NCI-H1092 (cell line): ENCODE measurements around the gene TIAM1.

ENCODE experiments used
- DNase-seq: peaks from one replicate; lab custom pipeline; 2025; lab: John Stamatoyannopoulos, UW

TIAM1 gene

DNA sequence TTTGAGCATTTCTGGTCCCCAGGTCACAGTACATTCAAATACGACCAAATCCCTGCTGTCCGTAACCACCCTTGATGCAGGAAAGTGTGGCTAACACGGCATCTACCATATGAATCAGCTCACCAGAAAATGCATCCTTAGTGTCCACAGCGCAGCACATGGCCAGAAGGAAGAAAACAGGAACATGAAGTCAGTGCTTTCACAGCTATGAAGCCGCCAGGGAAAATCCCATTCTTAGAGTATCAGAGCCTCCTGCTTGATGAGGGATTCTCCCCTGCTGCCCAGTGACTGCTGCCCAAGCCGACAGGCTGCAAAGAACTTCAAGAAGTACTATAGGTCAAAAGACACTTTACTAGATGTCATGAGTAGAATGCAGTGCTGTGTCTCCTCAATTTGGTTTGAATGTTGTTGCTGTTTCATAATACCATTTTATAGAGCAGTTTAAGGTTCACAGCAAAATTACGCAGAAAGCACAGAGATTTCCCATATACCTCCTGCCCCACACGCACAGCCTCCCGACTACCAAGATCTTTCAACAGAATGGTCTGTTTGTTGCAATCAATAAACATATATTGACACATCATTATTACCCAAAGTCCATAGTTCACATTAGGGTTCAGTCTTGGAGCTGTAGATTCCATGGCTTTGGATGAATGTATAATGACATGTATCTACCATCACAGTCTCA, 14.5 kb downstream of the TIAM1 start:
- DNase-seq = no peak

- DNase-seq = no peak
Measured at GRCh38 chr21:31326522-31327242, 17.4 kb downstream of the TIAM1 start.

- no peak for DNase-seq
Measured at GRCh38 chr21:31318971-31319370, 25.1 kb downstream of the TIAM1 start.

GRCh38 chr21:31317688-31318087, 26.4 kb downstream of the TIAM1 start:
- DNase-seq = no peak

DNA sequence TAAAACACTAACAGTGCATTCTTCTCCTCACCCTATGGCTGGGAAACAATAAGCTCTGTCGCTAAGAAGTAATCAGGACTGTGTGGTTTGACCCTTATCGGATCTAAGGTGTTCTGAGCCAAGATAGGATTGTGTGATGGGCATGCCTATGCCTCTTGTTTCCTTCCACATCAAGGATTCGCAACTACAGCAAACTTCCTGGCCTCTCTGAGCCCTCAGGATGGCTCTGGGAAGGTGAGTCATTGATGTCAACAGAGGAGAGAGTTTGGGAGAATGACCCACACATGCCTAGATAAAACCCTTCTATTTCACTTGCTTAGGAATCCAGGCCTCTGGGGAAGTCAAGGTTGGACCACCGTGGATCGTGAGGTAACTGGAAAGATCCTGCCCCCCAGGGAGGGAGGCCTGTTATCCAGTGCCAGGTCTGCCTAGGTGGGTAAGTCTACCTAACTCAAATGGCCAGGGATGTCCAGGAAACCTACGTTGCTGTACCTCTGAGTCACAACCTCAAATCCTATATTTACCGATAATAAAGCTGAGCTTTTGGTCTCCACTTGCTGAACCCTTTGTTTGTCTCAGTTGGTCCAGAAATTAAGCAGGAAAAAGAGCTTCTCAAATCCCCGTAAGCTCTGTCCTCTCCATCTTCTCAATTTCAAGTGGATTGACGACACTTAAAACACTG, 27.4 kb downstream of the TIAM1 start:
- no peak for DNase-seq

DNA sequence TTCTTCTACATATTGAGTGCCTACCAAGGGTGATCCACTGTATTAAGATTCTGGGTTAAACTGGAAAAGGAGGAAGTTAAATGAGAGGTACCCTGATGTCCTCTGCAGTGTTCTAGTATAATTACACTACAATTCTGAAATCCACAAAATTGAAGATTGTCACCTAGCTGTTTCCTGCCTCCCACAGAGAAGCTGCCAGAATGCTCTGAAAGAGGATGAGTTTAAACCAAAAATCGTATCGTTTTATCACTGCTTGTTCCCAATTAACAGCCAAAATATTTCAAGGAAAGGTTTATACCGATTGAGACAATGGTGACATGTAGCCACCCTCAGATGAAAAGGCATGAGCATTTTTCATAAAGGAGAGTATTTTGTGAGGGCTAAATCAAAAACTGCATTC, 28.0 kb downstream of the TIAM1 start:
- no peak for DNase-seq

DNA sequence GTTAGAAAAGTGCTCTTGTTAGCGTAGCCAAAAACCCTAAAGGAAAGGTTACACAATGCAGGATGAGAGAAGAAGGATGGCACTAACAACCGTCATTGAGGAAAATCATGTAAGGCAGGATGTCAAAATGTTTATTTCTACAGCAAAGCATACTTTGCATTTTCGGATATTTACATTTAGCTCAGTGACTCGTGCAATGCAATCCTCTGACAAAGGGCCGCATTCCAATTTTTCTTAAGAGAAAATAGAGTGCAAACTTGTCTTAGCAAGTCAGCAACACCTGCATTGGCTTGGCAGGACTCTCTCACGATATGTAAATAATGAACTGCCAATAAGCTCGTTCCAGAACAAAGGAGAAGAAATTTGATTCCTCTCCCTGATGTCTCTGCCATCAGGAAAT, 33.3 kb downstream of the TIAM1 start:
- DNase-seq = peak; percentile 37

DNA sequence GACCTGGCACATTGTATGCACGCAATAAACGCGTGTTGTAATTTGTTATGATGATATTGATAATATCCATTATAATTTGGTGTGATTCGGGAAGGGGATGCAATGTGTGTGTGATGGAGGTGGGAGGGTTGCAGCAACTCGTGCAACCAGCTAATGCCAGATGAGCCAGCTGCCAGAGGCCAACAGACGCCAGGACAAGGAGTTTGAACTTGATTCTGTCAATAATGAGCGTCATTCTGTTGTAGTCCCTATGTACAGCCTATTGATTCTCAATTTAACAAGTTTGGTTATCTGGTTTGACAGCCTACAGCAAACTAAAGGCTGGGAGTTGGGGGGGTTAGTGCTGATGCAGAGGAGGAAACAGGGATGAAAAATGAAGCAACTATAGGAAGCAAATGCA, 35.5 kb downstream of the TIAM1 start:
- DNase-seq = no peak

DNA sequence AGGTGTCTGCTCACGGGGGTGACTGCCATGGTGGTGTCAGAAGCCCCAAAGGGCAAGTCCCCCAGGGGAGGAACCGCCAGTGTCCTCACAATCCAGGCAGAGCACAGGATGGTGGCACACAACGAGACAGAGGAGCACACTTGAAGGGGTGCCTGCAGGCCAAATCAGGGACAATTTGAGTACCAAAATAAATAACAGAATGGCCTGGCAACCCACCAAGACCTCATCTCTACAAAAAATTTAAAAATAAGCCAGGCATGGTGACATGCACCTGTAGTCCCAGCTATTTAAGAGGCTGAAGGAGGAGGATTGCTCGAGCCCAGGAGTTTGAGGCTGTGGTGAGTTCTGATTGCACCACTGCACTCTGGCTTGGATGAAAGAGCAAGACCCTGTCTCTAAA, 38.2 kb downstream of the TIAM1 start:
- peak; percentile 2 for DNase-seq

DNA sequence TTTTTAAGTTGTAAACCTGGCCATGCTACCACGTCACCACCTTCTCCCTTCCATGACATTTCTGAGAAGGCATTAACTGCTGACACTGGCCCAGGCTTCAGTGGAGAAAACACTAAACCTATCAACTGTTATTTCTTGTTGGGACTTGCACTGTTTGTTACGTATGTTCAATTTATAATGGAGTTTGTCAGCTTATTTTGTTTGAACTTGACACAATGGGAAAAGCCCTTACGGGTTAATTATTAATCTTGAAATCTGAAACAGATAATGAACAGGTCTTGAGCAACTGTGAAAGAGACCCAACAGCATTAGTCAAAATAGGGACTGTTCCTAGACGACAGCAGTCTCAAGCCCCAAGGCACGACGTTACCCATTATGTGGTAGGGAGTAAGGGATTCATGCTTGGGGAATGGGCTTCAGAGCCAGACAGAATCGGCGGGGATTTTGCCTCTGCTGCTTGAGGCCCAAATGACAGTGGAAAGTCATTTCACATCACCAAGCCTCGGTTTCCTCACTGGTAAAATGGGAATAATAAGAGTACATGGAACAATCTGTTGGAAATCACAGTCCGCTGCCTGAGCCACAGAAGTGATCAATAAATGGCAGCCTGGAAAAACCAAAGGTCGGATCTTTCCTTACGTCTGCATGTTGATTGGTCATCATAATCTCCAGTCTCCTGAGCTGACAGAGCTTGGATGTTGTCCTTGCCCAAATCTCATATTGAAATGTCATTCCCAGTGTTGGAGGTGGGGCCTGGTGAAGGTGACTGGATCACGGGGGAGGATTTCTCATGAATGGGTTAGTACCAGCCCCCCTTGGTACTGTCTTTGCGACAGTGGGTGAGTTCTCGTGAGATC, 44.5 kb downstream of the TIAM1 start:
- DNase-seq = no peak

DNA sequence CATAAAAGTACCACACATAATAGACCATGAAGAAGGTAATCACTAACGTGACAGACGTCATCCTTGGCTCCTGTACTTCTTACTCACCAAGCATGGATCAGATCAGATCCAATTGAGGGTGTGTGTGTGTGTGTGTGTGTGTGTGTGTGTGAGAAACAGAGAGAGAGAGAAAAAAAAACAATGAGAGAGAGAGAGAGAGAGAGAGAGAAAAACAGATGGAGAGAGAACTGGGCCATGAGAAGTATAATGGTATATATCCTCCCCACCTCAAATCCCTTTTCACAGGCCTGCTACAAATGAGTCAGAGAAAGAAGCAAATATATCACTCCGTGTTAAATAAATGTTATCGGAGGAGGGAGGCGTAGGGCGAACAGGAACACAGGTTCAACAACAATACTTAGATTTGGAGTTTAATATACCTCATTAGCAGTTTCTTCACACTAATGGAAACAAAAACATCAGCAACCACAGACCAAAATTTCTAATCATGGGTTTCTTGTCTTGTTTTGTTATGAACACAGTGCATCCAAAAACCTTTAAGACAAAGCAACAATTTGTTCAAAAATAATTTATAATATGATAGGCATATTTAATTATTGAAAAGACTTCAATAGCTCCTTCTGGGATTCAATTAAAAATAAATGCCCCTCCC, 45.3 kb downstream of the TIAM1 start:
- no peak for DNase-seq

GRCh38 chr21:31297806-31298205, 46.3 kb downstream of the TIAM1 start:
- DNase-seq = no peak

- no peak for DNase-seq
Measured at GRCh38 chr21:31295676-31296075, 48.4 kb downstream of the TIAM1 start.

DNA sequence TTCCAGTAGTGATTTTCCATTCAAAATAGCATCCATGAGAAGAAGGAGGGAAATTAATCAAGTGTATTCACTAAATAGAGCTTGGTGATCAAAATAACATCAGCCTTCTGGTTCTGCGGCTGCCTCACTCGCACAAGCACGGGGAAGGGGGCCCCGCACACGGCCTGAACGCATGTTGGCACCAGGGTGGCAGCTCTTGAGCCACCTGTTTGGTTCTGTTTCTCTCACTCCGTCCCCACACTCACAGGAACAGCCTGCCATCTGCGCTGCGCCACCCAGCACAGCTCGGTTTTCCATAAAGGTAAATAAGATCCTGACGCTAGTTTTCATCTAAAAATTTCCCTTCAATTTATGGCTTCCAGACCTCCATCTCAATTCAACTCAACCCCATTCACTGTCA, 49.4 kb downstream of the TIAM1 start:
- no peak for DNase-seq

DNA sequence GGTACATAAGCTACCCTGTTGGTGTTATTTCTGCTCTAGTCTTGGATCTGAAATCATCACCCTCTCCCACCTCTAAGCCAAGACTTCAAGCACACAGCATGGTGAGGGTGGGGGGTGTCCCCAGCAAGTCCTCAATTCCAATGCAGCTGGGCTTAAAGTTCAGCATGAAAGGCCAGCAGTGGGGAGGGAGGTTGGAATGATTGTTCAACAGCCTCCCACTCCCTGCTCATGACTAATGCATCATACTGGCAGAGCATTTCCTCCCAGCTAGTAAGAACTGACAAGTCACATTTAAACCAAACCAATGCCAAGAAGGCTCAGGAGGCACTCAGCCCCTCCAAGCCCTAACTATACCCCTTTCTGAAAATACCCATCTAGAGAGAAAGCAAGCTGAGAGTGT, 50.1 kb downstream of the TIAM1 start:
- DNase-seq = no peak

DNA sequence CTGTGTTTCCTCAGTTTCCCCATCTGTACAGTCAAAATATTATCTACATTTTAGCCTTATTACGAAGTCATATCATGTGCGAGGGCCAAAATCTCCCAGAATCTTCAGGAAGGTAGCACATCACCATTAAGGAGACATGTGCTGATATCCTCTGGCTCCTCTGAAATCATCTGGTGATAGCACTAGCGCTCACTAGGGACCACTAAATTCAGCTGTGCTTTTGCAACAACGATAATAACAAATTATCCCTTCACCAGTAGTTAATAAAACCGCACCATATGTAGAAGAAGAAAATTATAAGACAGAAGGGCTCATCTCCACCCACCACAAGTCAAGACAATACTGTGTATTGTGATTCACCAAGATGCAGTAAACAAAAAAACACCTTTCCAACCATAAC, 53.3 kb downstream of the TIAM1 start:
- DNase-seq = no peak

- DNase-seq = no peak
Measured at GRCh38 chr21:31289702-31290101, 54.4 kb downstream of the TIAM1 start.

DNA sequence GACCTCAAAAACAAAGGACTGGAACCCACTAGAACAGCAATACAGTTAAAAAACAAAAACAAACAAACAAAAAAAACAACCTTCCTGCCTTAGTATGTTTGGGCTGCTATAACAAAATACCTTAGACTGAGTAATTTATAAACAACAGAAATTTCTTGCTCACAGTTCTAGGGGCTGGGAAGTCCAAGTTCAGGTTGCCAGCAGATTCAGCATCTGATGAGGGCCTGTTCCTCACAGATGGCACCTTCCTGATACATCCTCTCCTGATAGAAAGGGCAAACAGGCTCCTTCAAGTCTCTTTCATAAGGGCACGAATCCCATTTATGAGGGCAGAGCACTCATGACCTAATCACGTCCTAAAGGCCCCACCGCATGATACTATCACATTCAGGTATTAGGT, 55.9 kb downstream of the TIAM1 start:
- DNase-seq = no peak

DNA sequence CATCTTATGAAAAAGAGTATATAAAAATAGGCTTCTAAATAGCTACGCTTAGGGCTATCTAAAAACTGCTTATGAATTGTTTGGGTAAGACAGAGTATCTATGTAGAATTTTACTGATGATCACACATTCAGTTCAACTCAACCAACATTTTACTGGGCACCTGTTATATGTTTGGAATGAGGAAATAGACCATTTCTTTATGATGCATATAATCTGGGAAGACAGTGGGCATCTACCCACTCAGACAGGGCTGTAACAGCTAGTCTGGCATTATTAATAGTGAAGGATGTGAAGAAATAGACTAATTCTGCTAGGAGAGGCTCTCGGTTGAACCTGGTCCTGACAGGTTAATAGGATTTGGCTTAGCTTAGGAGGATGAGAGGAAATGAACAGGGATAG, 56.9 kb downstream of the TIAM1 start:
- no peak for DNase-seq

DNA sequence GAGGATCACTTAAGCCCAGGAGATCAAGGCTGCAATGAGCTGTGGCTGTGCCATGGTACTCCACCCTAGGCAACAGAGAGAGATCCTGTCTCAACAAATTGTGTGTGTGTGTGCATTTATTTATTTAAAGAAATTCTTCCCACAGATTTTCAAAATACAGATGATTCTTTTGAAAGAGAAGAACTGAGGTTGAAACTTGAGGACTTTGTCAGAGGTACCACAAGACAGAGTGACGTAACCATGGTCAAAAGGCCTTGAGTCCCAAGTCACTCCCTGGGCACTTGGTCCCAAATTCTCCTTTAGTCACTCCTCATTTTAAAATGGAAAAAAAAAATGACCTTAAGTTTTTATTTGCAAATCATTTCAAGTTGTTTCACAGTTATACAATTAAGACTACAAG, 57.4 kb downstream of the TIAM1 start:
- DNase-seq = no peak

DNA sequence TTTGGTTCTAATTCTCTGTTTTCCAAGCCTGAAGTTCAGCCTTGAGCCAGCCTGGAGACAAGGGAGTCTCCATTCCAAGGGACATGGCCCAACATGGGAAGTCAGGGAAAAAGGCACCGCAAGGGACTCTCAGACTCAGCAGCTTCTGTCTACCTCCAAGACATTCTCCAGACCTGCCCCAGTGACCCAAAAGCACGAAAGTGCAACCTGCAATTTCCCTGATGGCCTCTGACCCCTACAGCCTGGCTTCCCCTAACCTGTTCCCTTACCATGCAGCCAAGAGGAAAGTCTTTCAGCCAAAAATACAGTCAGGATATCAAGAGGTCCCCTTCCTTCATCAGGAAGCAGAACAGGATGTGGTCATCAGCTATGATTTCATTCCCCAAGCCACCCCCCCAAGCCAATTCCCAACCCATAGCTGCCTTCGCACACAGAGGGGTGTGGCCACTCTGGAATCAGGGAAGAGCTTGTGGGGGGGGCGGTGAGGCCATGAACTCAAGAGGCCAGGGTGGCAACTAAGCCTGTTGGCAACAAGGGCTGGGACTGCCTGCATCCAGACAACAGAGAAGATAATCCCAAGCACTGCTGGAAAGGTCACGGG, 59.2 kb downstream of the TIAM1 start:
- DNase-seq = no peak
